Neural cell (in vitro differentiated cells): Measurements from ENCODE around the gene ATF6.

ENCODE experiments used
- EZH2 ChIP-seq: fragments of 200-600, 300-800 bp; shearing (Covaris generic), sonication (generic); IDR thresholded peaks from 2 replicates; pipeline ENCODE4 v1.6.1; 2014; ENCODE audit warnings: antibody characterized with exemption, low read length, borderline replicate concordance, mild to moderate bottlenecking; ENCODE audit not compliant: insufficient read depth, poor library complexity, severe bottlenecking
- MXI1 ChIP-seq: fragments of 450-650 bp; conservative IDR thresholded peaks from 2 replicates; pipeline ENCODE4 v1.6.1; 2014; ENCODE audit warnings: antibody characterized with exemption, mild to moderate bottlenecking; ENCODE audit not compliant: poor library complexity, severe bottlenecking
- POLR2AphosphoS5 ChIP-seq: IDR thresholded peaks from 2 replicates; pipeline ENCODE4 v1.6.1; 2012
- RAD21 ChIP-seq: fragments of 450-650 bp; conservative IDR thresholded peaks from 2 replicates; pipeline ENCODE4 v1.6.1; 2014; ENCODE audit warnings: antibody characterized with exemption, mild to moderate bottlenecking, moderate library complexity
- TF ChIP-seq, protein P1 (sequence below): fragments of 450-650 bp; IDR thresholded peaks from 2 replicates; pipeline ENCODE4 v1.5.1; 2014; ENCODE audit warnings: antibody characterized with exemption, mild to moderate bottlenecking, moderate library complexity; ENCODE audit not compliant: poor library complexity, severe bottlenecking

DNA sequence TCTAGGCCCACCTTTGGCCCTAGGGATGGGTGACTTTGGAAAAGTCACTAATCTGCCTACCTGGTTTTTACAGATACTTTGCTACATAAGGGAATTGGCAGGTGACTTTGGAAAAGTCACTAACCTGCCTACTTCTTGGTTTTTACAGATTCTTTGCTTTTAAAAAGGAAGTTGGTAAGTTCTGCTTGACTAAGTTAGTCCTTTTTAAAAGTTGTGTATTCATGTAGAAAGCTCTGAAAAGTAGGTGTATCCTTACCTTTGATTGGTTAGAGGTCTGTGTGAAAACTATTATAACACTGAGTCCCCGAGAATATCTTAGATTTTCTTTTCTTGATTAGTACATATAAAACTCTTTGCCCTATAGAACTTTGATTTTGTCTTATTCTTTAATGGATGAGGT, 12.4 kb downstream of the ATF6 start:
- TF ChIP-seq EZH2 (no peak), MXI1 (no peak), RAD21 (no peak), POLR2AphosphoS5 (no peak)
- TF ChIP-seq, protein P1, sequence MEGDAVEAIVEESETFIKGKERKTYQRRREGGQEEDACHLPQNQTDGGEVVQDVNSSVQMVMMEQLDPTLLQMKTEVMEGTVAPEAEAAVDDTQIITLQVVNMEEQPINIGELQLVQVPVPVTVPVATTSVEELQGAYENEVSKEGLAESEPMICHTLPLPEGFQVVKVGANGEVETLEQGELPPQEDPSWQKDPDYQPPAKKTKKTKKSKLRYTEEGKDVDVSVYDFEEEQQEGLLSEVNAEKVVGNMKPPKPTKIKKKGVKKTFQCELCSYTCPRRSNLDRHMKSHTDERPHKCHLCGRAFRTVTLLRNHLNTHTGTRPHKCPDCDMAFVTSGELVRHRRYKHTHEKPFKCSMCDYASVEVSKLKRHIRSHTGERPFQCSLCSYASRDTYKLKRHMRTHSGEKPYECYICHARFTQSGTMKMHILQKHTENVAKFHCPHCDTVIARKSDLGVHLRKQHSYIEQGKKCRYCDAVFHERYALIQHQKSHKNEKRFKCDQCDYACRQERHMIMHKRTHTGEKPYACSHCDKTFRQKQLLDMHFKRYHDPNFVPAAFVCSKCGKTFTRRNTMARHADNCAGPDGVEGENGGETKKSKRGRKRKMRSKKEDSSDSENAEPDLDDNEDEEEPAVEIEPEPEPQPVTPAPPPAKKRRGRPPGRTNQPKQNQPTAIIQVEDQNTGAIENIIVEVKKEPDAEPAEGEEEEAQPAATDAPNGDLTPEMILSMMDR = no peak
